Daoy (cell line): ENCODE measurements around the gene NRG3. TPM values are rescaled to one million over a fixed set of nuclear protein-coding genes. Genes with fewer than 3 reads are reported as not detected.
"Not testable (repeated sequence)": the region's sequence is repeated elsewhere in the genome, so short reads cannot be mapped to it uniquely, and the experiment has no call there.

ENCODE experiments used
- DNase-seq: peaks from one replicate; pipeline ENCODE4 v3.0.0-alpha.2; 2015; ENCODE audit warnings: low read depth
- total RNA-seq: library from RNA; depleted of rRNA; stranded (reverse); fragments of >200 nt; shearing (Covaris generic); gene quantifications from 2 replicates; pipeline ENCODE4 v1.2.3, GENCODE V29; 2014

Gene NRG3
- total RNA-seq, 1 experiment from 2014 or later: not detected

- DNase-seq: no peak
Observed at GRCh38 chr10:82282782-82283456, 407.9 kb downstream of the NRG3 start.

- no peak for DNase-seq
Observed at GRCh38 chr10:82284180-82284579, 409.2 kb downstream of the NRG3 start.

GRCh38 chr10:82288461-82288881 is 413.5 kb downstream of the NRG3 start:
- DNase-seq: no peak

GRCh38 chr10:82289945-82290344 is 415.0 kb downstream of the NRG3 start:
- DNase-seq: no peak

- DNase-seq: no peak
Observed at GRCh38 chr10:82294874-82295378, 419.9 kb downstream of the NRG3 start.

- DNase-seq: no peak
Observed at GRCh38 chr10:82308641-82309040, 433.6 kb downstream of the NRG3 start.

GRCh38 chr10:82310839-82311238 is 435.8 kb downstream of the NRG3 start:
- DNase-seq: no peak

- DNase-seq: no peak
Observed at GRCh38 chr10:82313401-82313800, 438.4 kb downstream of the NRG3 start.

- no peak for DNase-seq
Observed at GRCh38 chr10:82318534-82318933, 443.5 kb downstream of the NRG3 start.

GRCh38 chr10:82319074-82319473 is 444.1 kb downstream of the NRG3 start:
- DNase-seq: no peak

- no peak for DNase-seq
Observed at GRCh38 chr10:82319562-82319961, 444.6 kb downstream of the NRG3 start.

GRCh38 chr10:82321724-82322123 is 446.7 kb downstream of the NRG3 start:
- no peak for DNase-seq

- no peak for DNase-seq
Observed at GRCh38 chr10:82331716-82332115, 456.7 kb downstream of the NRG3 start.

GRCh38 chr10:82335831-82336230 is 460.8 kb downstream of the NRG3 start:
- DNase-seq: no peak

- DNase-seq: no peak
Observed at GRCh38 chr10:82340166-82340565, 465.2 kb downstream of the NRG3 start.

GRCh38 chr10:82349590-82349989 is 474.6 kb downstream of the NRG3 start:
- not testable (repeated sequence) for DNase-seq

GRCh38 chr10:82353381-82353780 is 478.4 kb downstream of the NRG3 start:
- no peak for DNase-seq

GRCh38 chr10:82358486-82359099 is 483.6 kb downstream of the NRG3 start:
- no peak for DNase-seq

GRCh38 chr10:82361256-82361655 is 486.3 kb downstream of the NRG3 start:
- no peak for DNase-seq

GRCh38 chr10:82377608-82378007 is 502.6 kb downstream of the NRG3 start:
- DNase-seq: no peak

- no peak for DNase-seq
Observed at GRCh38 chr10:82378146-82378545, 503.2 kb downstream of the NRG3 start.

GRCh38 chr10:82383350-82383749 is 508.4 kb downstream of the NRG3 start:
- no peak for DNase-seq

GRCh38 chr10:82390866-82391658 is 516.1 kb downstream of the NRG3 start:
- no peak for DNase-seq
